Peyer's patch (tissue), 4 donors: Measurements from ENCODE around the gene MYO3A. TPM values are rescaled to one million over a fixed set of nuclear protein-coding genes. Genes with fewer than 3 reads are reported as not detected.
"Not testable (repeated sequence)": the region's sequence is repeated elsewhere in the genome, so short reads cannot be mapped to it uniquely, and the experiment has no call there.

Source experiments
- DNase-seq, 3 donors: peaks; one replicate each; pipeline ENCODE4 v3.0.0-alpha.2; 2017 to 2019
- H3K27ac ChIP-seq, 4 donors: fragments of 200-600 bp; sonication (generic); one replicate each; pipeline ENCODE4 v1.5.1; 2016 to 2019
- H3K27me3 ChIP-seq, 2 donors: fragments of 200-600 bp; sonication (generic); one replicate each; pipeline ENCODE4 v1.5.1; 2019
- H3K36me3 ChIP-seq, 3 donors: fragments of 200-600 bp; sonication (generic); one replicate each; pipeline ENCODE4 v1.5.1; 2016 to 2019
- H3K4me1 ChIP-seq, 4 donors: fragments of 200-600 bp; sonication (generic); one replicate each; pipeline ENCODE4 v1.5.1; 2016 to 2019
- H3K4me3 ChIP-seq, 4 donors: fragments of 200-600 bp; sonication (generic); 1 replicate in 3 of 4; 2 replicates in 1 of 4; pipeline ENCODE4 v1.5.1; 2016 to 2019; ENCODE audit warnings: mild to moderate bottlenecking in 1 of 4
- H3K9me3 ChIP-seq, 4 donors: fragments of 200-600 bp; sonication (generic); one replicate each; pipeline ENCODE4 v1.5.1; 2016 to 2019; ENCODE audit warnings: mild to moderate bottlenecking in 1 of 4
- POLR2A ChIP-seq, 2 donors: fragments of 450-650 bp; IDR thresholded peaks; one replicate each; pipeline ENCODE4 v1.5.1; 2017; ENCODE audit warnings: antibody characterized with exemption in 2 of 2, mild to moderate bottlenecking in 2 of 2, moderate library complexity in 2 of 2
- total RNA-seq, 4 donors: library from RNA; depleted of rRNA; stranded (reverse); fragments of >200 nt; gene quantifications; one replicate each; pipeline ENCODE4 v1.1.0, GENCODE V29; 2016
- TF ChIP-seq, protein P1 (sequence below), 6 experiments: fragments of 450-650 bp in 4 of 6; fragments of 200-600 bp in 2 of 6; sonication (generic) in 1 of 6; IDR thresholded peaks; one replicate each; pipeline ENCODE4 v1.5.1; 2017 to 2019; ENCODE audit warnings: antibody characterized with exemption in 6 of 6, mild to moderate bottlenecking in 3 of 6, moderate library complexity in 1 of 6

MYO3A gene
- total RNA-seq, 4 donors from 2014 or later: 0.13 to 1.7 TPM; not detected in 2

DNA sequence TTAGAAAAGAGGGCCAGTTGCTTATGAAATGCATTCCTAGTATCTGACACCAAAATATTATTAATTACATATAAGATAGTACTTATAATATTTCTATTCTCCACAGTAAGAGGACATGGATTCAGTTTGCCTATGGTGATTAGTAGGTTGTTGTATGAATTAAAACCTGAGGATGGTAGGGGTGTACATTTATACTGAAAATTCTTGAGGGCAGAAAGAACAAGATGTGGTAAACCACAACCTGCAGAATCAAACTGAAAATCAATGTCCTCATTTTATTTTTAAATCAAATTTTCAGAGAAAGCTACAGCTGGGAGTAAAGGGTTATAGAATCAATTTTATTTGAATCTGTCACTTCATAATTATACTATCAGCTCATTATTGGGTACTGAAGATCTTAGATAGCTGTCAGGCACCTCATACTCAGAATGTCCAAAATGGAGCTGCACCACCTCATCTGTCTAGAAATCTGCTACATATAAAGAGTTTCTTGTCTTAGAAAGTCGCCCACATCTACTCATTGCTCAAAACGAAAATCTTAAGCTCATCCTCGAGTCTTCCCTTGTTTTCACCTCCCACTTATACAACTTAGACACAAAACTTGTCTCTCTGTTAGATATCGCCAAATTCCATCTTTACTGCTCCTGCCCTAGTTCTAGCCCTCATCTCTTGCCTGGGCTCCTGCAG is 65.4 kb downstream of the MYO3A start:
- DNase-seq: no peak
- TF ChIP-seq, protein P1, sequence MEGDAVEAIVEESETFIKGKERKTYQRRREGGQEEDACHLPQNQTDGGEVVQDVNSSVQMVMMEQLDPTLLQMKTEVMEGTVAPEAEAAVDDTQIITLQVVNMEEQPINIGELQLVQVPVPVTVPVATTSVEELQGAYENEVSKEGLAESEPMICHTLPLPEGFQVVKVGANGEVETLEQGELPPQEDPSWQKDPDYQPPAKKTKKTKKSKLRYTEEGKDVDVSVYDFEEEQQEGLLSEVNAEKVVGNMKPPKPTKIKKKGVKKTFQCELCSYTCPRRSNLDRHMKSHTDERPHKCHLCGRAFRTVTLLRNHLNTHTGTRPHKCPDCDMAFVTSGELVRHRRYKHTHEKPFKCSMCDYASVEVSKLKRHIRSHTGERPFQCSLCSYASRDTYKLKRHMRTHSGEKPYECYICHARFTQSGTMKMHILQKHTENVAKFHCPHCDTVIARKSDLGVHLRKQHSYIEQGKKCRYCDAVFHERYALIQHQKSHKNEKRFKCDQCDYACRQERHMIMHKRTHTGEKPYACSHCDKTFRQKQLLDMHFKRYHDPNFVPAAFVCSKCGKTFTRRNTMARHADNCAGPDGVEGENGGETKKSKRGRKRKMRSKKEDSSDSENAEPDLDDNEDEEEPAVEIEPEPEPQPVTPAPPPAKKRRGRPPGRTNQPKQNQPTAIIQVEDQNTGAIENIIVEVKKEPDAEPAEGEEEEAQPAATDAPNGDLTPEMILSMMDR (IDR thresholded peaks at IDR 0.05): no peak
- no peak for TF ChIP-seq POLR2A (IDR thresholded peaks at IDR 0.05)
- Histone ChIP-seq H3K36me3 (no peaks in the 10 kb centered on the region), H3K9me3 (no peaks in the 10 kb centered on the region), H3K27me3 (no peaks in the 10 kb centered on the region), H3K4me1 (no peaks in the 10 kb centered on the region), H3K4me3 (no peak overlapping the region), H3K27ac (no peak overlapping the region)

DNA sequence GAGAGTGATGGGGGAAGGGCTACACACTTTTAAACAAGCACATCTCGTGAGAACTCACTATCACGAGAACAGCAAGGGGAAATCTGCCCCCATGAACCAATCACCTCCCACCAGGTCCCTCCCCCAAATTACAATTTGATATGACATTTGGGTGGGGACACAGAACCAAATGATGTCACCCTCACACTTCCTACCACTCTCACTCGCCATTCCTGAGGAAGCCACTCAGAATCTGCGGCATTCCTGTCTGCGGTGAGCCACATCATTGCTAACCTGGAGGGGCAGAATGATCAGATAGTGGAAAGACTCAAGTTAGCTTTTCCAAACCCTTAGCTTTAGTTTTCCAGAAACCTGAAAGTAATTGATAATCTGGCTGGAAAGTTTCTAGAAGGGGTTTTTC is 66.9 kb downstream of the MYO3A start:
- no peaks in the 10 kb centered on the region for H3K27me3 ChIP-seq

DNA sequence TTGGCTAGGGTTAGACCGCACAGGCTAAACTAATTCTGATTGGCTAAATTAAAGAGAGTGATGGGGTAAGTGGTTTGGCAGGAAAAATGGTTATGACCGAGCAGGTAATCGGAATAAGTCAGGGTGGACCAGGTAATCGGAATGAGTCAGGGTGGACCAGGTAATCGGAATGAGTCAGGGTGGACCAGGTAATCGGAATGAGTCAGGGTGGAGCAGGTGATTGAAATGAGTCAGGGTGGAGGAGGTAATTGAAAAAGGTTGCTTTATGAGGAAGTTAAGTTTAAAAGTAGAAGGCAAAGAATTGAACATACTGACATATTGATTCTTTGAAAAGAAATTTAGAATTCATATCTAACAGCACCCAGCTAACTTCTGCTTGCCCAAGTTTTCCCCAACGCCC is 68.4 kb downstream of the MYO3A start:
- H3K27me3 ChIP-seq, H3K36me3 ChIP-seq, H3K27ac ChIP-seq, H3K4me1 ChIP-seq, H3K9me3 ChIP-seq, H3K4me3 ChIP-seq, DNase-seq: not testable (repeated sequence)

More for the DNA sequence above, 66.9 kb downstream of the MYO3A start:
- Histone ChIP-seq H3K9me3 (no peaks in the 10 kb centered on the region), H3K4me1 (no peaks in the 10 kb centered on the region), H3K36me3 (no peaks in the 10 kb centered on the region), H3K4me3 (no peak overlapping the region), H3K27ac (no peak overlapping the region)
- no peak for DNase-seq
- TF ChIP-seq POLR2A (IDR thresholded peaks at IDR 0.05): no peak
- TF ChIP-seq, protein P1 (IDR thresholded peaks at IDR 0.05): no peak

DNA sequence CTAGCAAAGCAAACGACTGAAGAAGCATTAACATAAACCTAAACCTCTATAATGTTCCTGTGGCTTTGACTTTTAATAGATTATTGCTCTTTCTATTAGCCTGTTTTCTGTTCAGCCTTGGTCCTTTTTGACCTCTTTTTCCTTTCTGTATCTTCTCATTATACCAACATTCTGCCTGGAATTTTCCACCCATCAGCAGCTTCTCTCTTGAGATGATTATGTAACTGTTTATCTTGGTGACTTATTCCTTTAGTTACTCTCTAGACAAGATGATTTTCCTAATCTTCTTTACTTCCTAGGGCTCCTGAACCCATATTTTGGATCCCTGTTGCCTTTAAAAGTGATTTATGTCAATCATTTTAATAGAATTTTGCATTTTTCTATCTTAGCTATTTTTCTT is 81.1 kb downstream of the MYO3A start:
- Histone ChIP-seq H3K4me3 (no peak overlapping the region), H3K27ac (no peak overlapping the region), H3K36me3 (no peaks in the 10 kb centered on the region), H3K27me3 (no peaks in the 10 kb centered on the region), H3K4me1 (no peaks in the 10 kb centered on the region), H3K9me3 (no peaks in the 10 kb centered on the region)
- no peak for DNase-seq
- TF ChIP-seq, protein P1 (IDR thresholded peaks at IDR 0.05): no peak
- no peak for TF ChIP-seq POLR2A (IDR thresholded peaks at IDR 0.05)

DNA sequence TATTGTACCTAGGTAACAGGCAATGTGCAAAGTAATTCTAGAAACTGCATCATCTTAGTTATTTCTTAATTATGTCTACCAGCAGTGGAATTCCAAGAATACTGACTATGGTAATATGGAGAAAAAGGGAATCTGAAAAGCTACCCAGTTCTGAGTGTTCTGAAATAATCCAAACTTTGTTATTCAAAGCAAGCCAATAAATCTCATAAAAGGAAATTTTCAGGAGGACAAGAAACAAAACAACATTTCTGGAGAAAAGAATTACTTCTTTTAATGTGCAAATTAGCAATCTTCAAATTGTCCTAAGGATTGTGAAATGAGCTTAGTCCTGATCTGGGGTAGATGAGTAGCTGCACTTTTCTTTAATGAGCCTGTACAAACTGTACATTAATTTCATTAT is 88.8 kb downstream of the MYO3A start:
- Histone ChIP-seq H3K27ac (no peak overlapping the region), H3K36me3 (no peaks in the 10 kb centered on the region), H3K9me3 (no peaks in the 10 kb centered on the region), H3K27me3 (no peaks in the 10 kb centered on the region), H3K4me3 (no peak overlapping the region), H3K4me1 (no peaks in the 10 kb centered on the region)
- TF ChIP-seq, protein P1 (IDR thresholded peaks at IDR 0.05): no peak
- no peak for TF ChIP-seq POLR2A (IDR thresholded peaks at IDR 0.05)
- no peak for DNase-seq

DNA sequence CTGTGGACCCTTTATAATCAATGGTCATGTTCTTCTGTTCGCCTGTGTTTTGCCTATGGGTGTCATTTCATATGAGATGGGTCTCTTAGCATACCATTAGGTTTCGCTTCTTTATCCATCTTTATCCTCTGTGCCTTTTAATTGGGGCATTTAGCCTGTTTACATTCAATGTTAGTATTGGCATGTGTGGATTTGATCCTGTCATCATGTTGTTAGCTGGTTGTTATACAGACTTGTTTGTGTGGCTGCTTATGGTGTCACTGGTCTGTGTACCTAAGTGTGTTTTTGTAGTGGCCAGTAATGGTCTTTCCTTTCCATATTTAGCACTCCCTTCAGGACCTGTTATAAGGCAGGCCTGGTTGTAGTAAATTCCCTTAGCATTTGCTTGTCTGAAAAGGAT is 90.3 kb downstream of the MYO3A start:
- H3K36me3 ChIP-seq: no peaks in the 10 kb centered on the region
- H3K4me1 ChIP-seq: no peaks in the 10 kb centered on the region
- H3K27ac ChIP-seq: no peak overlapping the region
- H3K9me3 ChIP-seq: no peaks in the 10 kb centered on the region
- no peak for DNase-seq
- no peaks in the 10 kb centered on the region for H3K27me3 ChIP-seq
- no peak for TF ChIP-seq POLR2A (IDR thresholded peaks at IDR 0.05)
- TF ChIP-seq, protein P1 (IDR thresholded peaks at IDR 0.05): no peak
- H3K4me3 ChIP-seq: no peak overlapping the region
